ENCODE measurements around the gene MAP3K19.

The MAP3K19 gene

DNA sequence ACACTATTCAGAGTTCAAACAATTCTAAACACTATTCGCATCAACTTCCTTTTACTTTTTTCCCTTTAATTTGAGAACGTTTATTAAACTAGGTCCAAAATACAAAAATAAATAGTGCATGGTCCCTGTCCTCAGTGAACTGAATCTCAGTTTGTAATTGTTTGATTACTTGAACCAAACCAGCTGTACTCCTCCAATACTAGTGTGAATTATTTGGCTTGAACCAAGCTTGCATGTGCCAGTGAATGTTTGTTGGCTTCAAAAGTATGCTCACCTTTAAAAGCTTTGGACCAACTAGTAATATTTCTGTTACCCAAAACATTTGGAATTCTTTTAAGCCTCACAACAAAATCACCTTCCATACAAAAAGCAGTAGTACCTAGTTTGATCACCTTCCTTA lies 113.1 kb downstream of the MAP3K19 start:
- TF ChIP-seq, protein P1, sequence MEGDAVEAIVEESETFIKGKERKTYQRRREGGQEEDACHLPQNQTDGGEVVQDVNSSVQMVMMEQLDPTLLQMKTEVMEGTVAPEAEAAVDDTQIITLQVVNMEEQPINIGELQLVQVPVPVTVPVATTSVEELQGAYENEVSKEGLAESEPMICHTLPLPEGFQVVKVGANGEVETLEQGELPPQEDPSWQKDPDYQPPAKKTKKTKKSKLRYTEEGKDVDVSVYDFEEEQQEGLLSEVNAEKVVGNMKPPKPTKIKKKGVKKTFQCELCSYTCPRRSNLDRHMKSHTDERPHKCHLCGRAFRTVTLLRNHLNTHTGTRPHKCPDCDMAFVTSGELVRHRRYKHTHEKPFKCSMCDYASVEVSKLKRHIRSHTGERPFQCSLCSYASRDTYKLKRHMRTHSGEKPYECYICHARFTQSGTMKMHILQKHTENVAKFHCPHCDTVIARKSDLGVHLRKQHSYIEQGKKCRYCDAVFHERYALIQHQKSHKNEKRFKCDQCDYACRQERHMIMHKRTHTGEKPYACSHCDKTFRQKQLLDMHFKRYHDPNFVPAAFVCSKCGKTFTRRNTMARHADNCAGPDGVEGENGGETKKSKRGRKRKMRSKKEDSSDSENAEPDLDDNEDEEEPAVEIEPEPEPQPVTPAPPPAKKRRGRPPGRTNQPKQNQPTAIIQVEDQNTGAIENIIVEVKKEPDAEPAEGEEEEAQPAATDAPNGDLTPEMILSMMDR (IDR thresholded peaks at IDR 0.05): no peak
- DNase-seq (ENCODE audit: low spot score): no peak
- no peak overlapping the region for H3K27ac ChIP-seq
- no peak overlapping the region for H3K4me3 ChIP-seq

DNA sequence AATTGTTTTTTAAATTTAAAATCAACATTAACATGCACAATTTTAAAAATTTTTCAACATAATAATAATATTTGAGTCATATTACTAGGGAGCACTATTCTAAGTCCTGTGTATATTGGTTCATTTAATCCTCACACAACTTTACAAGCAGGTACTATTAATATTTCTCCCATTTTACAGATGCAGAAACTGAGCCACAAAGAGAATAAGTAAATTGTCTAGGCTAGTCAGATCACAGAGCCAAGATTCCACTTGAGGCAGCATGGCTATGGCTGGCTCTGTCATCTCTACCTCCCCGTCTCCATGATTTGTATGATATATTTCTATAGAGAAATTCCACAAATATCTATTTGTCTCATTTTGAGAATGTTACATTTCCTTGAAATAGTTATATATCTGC lies 113.5 kb downstream of the MAP3K19 start:
- H3K4me3 ChIP-seq: no peak overlapping the region
- TF ChIP-seq, protein P1 (IDR thresholded peaks at IDR 0.05): no peak
- no peak for DNase-seq (ENCODE audit: low spot score)
- no peak overlapping the region for H3K27ac ChIP-seq

DNA sequence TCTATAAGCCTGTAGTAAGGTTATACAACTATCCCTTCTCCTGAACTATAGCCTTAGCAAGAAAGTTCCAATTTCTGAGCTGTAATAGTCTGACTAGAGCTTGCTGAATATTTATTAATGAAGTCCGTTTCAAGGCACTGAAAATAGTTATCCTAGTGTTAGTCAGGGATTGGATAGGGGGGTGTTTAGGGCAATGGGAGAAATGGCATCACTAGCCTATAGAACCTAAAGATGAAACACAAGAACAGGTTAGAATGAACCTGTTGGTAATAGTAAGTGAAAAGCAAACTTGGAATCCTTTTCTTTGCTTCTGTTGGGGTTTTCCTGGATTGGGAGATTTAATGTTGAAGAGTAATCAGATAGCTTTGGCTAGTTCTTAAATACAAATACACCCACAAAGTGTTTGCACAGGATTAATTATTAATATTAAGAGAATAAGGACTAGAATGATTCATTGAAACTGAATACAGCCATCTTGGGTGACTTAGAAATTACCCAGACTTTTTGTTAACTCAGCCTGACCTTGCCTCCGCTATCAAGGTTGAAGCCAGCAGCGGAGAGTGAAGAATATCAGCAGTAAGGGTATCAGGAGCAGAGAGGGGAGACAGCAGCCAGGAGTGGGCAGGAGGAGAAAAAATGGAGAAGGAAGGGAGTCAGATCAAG lies 114.3 kb downstream of the MAP3K19 start:
- no peak overlapping the region for H3K4me3 ChIP-seq

DNA sequence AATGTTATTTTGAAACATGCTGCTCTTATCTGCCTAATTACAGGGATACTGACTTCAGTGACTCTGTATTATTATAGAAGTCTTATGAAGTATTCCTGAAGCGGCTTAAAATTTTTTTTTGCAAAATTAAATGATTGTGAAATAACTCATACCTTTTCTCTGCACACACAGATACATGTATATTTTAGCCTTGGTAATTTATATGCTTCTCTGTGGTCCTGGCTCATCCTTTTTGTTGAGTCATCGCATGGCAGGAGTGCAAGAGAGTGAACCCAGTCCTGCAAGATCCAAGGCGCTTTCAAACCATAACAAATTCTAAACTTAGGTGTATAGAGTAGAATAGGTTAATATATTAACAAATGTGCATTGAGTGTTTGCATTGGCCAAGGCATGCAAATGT lies 120.1 kb downstream of the MAP3K19 start:
- Histone ChIP-seq H3K4me3 (no peak overlapping the region), H3K27ac (no peak overlapping the region)
- DNase-seq (ENCODE audit: low spot score): no peak
- TF ChIP-seq, protein P1 (IDR thresholded peaks at IDR 0.05): no peak

More for the DNA sequence above, 114.3 kb downstream of the MAP3K19 start:
- TF ChIP-seq, protein P1 (IDR thresholded peaks at IDR 0.05): no peak
- DNase-seq (ENCODE audit: low spot score): no peak
- no peak overlapping the region for H3K27ac ChIP-seq

DNA sequence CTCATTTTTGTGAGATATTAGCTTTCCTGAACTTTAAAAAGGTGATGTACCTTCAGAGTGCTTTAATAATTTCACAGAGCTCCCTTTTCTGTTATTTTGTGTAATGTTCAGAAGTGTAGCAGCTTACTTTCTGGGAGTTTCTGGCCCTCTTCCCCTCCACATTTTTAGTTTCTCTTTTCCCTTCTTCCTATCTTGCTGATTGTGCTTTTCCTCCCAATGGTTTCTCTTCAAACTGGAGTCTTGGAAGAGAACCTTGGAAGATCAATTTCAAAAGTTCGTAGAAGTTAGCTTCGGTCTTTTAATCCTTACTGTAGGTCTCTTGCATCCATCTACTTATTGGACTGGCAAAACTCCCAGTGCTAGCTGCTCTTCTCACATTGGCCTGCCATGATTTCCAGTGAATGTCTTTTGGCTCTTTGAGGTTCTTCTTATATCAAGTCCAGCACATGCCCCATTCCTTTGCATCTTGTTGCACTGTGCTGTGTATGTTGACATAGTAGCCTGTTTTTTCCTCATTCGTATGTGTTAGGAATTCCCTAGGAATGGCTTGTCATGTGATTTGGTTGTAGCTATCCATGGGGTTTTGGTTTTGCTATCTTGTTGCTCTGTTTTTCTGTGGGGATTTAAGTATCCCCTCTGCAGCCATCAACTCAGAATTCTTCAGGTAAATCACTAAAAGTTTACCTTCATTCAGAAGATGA lies 120.9 kb downstream of the MAP3K19 start:
- DNase-seq (ENCODE audit: low spot score): no peak
- TF ChIP-seq, protein P1 (IDR thresholded peaks at IDR 0.05): no peak
- H3K4me3 ChIP-seq: no peak overlapping the region
- no peak overlapping the region for H3K27ac ChIP-seq

DNA sequence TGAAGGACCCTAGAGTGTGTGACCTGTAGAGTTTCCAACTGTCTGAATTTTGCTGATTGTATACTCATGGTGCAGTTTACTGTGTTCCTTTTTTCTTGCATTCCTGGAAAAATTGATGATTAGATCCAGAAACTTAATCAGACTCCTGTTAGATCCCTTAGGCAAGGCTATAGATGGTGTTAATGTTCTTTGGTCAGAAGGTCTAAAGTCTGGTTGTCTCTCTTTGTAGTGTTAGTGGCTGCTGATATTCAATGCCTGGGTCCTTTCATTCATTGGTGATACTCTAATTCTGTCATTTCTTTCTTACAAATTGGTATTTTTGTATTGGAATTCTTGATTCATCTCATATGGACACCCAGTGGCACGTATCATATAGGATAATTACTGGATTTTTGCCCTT lies 122.3 kb downstream of the MAP3K19 start:
- TF ChIP-seq, protein P1 (IDR thresholded peaks at IDR 0.05): no peak
- no peak overlapping the region for H3K27ac ChIP-seq
- no peak overlapping the region for H3K4me3 ChIP-seq
- no peak for DNase-seq (ENCODE audit: low spot score)
